Sigmoid colon (tissue), 4 donors: Measurements from ENCODE around the gene TMTC1.

ENCODE experiments used
- CTCF ChIP-seq, 4 experiments: fragments of 450-650 bp in 3 of 4; fragments of 200-600 bp in 1 of 4; IDR thresholded peaks; one replicate each; pipeline ENCODE4 v1.5.1; 2016 to 2019; ENCODE audit warnings: antibody characterized with exemption in 4 of 4, mild to moderate bottlenecking in 3 of 4, moderate library complexity in 2 of 4
- POLR2AphosphoS5 ChIP-seq, 4 donors: sonication (generic); formaldehyde crosslinking; IDR thresholded peaks; one replicate each; pipeline ENCODE4 v1.6.1; 2017; ENCODE audit warnings: antibody characterized with exemption in 4 of 4

GRCh38 chr12:29556363-29556762 lies 227.4 kb downstream of the TMTC1 start:
- TF ChIP-seq POLR2AphosphoS5 (IDR thresholded peaks at IDR 0.05) (no peak), CTCF (IDR thresholded peaks at IDR 0.05) (no peak)
